Measurements from ENCODE around the gene MTERF4.
"Not testable (repeated sequence)": the region's sequence is repeated elsewhere in the genome, so short reads cannot be mapped to it uniquely, and the experiment has no call there.

MTERF4 gene

GRCh38 chr2:241110089-241110606 lies 8.1 kb upstream of the MTERF4 start:
- DNase-seq = no peak

DNA sequence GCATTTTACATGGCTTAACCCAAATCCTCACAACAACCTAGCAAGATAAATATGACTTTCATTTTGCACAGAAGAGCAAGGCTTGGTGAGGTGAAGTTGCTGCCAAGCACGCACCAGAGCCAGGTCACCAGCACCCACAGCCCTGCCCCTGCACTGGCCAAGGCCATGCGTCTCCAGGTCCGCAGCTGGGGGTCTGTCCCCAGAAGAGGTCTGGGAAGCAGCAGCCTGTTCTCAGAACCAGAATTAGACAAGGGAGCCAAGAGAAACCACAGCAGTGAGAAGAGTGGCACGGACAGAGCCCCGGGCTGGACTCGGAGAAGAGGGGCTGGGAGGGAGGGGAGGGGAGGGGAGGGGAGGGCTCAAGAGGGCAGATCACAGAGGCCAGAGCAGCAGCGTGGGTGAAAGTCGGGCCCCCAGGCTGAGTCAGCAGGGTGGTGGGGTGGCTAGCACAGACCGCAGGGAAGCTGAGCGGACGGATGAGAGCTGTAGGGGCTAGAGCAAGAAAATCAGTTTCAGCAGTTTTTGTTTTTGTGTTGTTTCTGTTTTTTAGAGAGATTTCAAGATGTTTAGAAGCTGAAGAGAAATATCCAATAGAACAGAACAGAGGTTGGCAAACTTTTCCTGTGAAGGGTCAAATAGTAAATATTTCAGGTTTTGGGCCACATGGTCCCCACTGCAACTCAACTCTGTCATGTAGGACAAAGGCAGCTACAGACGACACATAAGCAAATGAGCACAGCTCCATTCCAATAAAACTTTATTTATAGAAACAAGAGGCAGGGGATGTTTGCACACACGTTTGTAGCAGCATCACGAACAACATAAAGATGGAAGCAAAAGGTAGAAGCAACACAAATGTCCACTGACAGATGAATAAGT lies 7.4 kb upstream of the MTERF4 start:
- no peak for DNase-seq

DNA sequence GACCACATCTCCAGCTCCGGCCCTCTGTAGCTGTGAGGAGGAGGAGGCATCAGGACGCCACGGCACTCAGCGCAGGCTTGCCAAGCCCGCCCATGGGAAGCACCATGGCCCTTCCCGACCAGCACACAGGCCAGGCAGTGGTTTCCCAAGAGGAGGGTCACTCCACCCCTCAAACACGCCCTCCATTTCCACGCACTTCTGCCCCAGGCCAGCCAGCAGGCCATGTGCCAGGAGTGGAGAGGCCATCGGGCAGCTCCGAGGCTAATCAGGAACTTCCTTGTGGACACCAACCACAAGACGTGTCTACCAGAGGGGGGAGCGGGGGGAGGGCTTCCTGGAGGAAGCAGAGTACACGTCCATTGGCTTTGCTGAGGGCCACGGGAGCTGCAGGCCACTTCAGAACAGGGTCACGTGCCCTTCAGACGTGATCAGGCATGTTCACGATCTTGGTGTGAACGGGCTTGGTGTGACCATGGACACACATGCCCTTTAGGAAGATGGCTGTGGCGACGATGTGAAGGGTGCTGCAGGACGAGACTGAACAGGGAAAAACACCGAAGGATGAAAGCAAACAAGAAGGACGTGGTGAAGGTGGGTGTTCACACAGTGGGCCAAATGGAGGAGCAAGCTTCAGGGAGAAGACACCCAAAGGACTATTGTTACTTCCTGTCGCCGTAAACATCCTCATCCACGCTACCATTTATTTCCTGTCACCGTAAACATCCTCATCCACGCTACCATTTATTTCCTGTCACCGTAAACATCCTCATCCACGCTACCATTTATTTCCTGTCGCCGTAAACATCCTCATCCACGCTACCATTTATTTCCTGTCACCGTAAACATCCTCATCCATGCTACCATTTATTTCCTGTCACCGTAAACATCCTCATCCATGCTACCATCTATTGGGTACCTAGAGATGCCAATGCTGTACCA lies 6.5 kb upstream of the MTERF4 start:
- no peak for DNase-seq

DNA sequence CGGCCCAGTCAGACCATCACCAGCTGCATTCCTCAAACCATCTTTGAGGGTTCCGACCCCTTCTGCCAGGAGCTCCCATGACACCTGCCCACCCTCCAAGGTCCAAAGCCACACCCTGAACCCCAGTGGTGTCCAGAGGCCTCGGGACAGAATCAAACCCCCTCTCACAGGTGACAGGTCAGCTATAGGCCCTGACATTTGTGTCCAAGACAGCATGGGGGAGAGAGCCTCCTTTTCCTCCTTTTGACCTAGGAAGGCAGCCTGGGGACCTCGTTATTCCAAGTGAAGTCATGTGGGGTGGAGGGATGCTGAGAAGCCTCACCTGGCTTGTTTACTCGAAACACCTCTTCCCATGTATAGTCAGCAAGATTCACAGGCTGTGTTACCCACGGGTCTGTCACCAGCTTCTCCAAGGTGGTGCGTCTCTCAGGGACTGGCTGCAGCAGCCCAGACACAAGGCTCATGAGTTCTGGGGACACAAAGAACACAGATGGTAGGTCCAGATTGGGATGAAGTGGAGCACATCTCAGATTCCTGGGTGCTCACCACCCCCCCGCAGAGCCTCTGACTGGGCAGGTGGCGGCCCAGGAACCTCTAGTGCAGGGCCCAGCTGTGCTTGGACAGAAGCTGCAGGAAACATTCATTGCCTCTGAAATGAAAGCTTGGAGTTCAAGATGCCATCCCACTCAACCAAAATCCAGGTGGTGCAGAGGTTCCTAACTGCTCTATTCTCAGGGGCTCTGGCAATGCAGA lies 5.1 kb upstream of the MTERF4 start:
- no peak for DNase-seq

DNA sequence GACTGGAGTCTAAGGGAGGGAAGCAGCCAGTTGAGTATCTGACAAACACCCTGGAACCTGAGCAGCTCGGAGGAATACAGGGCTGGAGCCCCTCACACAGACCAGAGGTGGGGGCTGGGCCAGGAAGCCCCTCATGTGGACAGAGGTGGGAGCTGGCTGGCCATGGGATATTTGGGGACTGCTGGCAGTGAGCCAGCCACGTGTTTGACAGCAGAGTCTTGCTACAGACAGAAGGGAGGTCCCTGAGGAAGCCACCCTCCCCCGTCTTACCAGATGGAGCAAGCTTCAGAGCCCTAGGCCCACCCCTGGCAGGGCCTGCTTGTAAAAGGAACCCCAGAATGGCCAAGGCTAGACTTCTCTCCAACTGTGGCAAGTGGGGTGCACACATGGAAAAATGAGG lies 3.6 kb upstream of the MTERF4 start:
- no peak for DNase-seq

DNA sequence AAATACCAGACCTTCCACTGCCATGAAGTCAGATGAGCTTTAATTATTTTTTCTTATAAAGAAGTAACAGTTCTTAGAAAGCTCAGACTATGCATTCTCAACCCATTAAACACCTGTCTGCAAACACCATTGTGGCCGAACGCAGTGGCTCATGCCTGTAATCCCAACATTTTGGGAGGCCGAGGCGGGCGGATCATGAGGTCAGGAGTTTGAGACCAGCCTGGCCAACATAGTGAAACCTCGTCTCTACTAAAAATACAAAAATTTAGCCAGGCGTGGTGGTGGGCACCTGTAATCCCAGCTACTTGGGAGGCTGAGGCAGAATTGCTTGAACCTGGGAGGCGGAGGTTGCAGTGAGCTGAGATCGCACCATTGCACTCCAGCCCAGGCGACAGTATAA lies 2.5 kb upstream of the MTERF4 start:
- not testable (repeated sequence) for DNase-seq

GRCh38 chr2:241103176-241103595 lies 1.1 kb upstream of the MTERF4 start:
- no peak for DNase-seq

DNA sequence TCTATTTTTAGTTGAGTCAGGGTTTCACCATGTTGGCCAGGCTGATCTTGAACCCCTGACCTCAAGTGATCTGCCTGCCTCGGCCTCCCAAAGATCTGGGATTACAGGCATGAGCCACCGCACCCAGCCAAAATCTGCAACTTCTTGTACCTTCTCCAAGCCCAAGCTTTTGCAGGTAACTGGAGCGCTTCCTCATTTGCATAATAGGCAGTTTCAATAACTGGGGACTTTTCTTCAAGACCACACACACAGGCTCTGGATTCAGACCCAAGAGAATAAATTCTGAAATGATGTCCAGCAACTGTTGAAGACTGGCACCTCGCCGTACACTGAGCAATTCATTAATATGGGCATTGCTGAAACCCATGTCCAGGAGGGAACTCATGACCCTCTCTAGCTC lies 2.8 kb downstream of the MTERF4 start:
- no peak for DNase-seq

- no peak for DNase-seq
These were observed 5.1 kb downstream of the MTERF4 start for GRCh38 chr2:241096979-241097378.

GRCh38 chr2:241095594-241096290 lies 6.3 kb downstream of the MTERF4 start:
- no peak for DNase-seq

DNA sequence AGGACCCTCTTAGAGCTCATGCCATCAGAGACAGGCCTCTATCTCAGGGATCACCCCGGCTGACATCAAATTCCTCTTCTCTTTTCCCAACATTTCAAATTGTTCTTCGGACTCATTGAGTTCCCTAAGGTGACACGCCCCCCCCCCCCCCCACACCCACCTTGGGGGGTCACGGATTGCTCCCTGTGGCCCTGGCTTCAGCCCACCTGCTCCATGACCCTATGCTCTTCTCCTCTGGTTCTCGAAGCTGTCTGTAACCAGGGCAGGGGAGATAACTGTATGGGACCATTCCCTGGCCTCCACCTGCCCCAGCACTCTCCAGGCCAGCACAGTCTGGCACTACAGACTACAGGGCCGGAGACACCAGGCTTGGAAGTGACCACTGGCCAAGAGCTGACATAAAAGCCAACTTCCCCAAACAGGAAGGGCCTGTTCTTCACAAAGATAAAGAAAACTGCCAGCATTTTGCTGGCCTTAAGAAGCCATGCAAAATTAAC lies 7.1 kb downstream of the MTERF4 start:
- no peak for DNase-seq

DNA sequence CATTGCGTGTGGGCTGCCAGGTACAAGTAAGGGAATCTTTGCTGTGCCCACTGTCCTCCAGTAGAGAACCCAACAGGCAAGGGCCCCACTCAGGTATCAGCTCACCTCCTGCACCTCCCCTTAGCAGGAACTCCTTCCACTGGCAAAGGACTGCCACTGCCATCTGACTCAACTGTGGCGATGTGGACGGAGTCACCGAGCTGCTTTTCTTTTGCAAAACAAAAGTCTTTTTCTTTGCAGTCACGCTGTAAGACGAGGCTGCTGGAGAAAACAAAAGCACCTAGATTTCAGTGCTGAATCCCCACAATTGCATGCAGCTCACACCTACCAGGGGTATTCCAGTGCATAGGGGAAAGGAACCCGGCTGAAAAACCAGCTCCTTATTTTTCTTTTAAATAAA lies 7.9 kb downstream of the MTERF4 start:
- no peak for DNase-seq

DNA sequence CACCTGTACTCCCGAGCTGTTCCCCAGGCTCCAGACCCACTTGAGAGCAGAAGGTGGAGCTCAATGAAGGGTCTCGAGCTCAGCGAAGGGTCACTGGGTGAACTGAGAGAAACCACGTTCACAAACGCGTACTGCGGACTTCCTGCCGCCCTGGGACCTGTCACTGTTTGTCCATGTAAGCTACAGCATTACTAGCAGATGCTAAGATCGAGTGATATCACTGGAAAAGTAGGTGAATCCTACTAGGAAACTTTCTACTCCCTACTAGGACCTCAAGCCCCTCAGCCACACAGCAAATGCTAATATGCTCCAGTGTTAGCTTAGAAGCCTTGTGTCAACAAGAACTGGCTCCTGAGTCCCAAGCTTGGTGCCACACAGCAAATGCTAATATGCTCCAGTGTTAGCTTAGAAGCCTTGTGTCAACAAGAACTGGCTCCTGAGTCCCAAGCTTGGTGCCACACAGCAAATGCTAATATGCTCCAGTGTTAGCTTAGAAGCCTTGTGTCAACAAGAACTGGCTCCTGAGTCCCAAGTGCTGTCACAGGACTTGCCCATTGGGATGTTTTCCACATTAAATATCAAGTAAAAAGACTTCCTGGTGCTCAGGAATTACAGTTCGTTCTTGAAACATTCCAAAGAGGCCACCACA lies 8.8 kb downstream of the MTERF4 start:
- DNase-seq = peak; percentile 63

- DNase-seq = peak; percentile 39
These were observed 9.4 kb downstream of the MTERF4 start for GRCh38 chr2:241092677-241093076.

- no peak for DNase-seq
These were observed 10.2 kb downstream of the MTERF4 start for GRCh38 chr2:241091734-241092445.

DNA sequence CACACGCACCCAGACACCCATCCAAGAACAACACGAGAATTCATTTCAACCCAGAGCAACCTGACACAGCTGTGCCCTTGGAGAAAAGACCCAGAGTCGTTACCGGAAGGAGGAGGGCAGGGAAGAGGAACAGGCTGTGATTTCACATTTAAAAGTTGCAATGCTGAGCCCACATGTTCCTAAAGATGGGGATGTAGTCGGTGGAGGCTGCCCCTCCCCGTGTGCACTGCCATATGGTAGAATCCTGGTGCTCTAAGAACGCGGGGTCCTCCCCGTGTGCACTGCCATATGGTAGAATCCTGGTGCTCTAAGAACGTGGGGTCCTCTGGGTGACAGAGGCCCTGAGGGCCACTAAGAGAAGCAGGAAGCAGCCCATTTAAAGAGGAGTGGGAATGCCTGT lies 10.9 kb downstream of the MTERF4 start:
- no peak for DNase-seq

DNA sequence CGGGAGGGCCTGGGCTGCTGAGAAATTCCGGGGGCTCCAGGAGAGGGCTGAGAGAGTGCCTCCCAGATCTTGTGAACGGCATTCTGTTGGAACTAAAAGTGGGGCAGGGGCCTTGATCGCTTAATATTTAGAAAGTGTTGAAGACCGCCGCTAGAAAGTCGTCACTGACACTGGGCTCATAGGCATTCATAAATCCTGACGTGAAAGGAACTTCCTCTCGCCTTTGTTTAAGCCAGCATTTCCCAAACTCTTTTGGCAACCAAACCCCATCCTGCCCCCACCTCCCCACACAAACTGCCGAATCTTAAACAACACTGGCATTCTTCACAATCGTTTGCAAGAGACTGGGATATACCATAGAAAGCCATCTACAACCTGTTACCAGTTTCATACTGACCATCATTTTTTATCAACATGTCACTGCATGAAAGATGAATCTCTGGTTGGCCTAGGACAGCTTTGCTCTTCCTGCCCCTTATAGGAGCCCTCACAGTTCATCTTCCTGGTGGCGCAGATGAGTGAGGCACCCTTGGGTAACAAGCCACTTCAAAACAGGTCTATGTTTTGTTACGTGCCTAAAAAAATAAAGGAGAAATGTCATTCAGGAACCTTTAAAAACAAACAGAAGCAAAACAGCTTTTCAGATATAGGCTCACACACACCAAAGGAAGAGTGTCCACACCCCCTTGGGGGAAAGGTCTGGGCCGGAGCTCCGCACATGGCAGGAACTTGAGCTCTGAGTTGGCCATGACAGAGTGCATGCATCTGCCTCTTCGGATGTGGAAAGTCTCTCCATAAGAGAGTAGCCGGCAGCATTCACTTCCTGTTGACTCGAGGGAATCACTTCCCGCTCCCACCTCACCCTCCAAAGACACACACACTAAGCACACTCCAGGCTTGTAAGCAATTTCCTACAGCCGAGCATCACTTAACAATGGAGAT lies 13.0 kb downstream of the MTERF4 start:
- DNase-seq = no peak

- DNase-seq = no peak
These were observed 13.7 kb downstream of the MTERF4 start for GRCh38 chr2:241088376-241088775.

- no peak for DNase-seq
These were observed 14.4 kb downstream of the MTERF4 start for GRCh38 chr2:241087420-241088268.
